ENCODE results near the gene TBC1D2B.

GRCh38 chr15:78093242-78094020 is 15.9 kb upstream of the TBC1D2B start:
- TF ChIP-seq, protein P1, sequence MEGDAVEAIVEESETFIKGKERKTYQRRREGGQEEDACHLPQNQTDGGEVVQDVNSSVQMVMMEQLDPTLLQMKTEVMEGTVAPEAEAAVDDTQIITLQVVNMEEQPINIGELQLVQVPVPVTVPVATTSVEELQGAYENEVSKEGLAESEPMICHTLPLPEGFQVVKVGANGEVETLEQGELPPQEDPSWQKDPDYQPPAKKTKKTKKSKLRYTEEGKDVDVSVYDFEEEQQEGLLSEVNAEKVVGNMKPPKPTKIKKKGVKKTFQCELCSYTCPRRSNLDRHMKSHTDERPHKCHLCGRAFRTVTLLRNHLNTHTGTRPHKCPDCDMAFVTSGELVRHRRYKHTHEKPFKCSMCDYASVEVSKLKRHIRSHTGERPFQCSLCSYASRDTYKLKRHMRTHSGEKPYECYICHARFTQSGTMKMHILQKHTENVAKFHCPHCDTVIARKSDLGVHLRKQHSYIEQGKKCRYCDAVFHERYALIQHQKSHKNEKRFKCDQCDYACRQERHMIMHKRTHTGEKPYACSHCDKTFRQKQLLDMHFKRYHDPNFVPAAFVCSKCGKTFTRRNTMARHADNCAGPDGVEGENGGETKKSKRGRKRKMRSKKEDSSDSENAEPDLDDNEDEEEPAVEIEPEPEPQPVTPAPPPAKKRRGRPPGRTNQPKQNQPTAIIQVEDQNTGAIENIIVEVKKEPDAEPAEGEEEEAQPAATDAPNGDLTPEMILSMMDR (IDR thresholded peaks at IDR 0.05) = no peak
- TF ChIP-seq POLR2A (IDR thresholded peaks at IDR 0.05) = no peak

Data from body of pancreas (tissue), 4 donors.